HG02938 (cell line): ENCODE results near the gene TAOK1.
"Not testable (repeated sequence)": the region's sequence is repeated elsewhere in the genome, so short reads cannot be mapped to it uniquely, and the experiment has no call there.

Source experiments
- ATAC-seq: cut with Tn5 transposase; IDR thresholded peaks from one replicate; pipeline ENCODE4 v1.9.1; 2021; ENCODE audit warnings: mild to moderate bottlenecking, moderate library complexity; ENCODE audit not compliant: unreplicated experiment

The TAOK1 gene

DNA sequence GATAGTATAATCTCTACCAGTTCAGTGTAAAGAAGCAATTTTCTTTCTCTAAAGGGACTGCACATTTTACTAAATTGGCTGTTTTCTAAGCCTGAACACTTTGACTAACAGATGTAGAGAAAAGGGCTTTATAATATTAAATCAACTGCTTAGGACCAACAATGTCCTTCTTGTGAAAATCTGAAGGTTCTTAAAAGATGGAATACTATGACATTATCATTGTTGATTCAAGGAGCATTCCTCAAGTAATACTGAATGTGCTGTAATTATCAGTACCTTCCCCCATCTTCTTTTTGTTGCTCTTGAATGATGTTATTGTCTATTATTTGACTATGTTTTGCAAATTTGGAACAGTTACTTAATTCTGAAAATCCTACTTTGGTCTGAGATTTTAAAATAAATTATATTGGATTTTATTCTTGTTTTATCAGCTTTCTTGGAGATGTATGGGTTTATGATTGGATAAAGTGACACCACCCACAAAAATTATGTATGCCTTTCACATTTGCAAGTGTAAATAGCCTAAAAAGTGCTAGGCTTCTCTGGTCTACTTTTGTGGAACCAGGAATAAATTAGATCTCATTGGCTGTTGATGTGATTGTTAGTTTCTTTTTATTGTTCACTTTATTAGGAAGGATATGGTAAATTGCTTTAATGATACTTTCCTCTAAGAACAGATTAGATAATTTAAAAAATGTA, 53.0 kb downstream of the TAOK1 start:
- ATAC-seq, result no peak

GRCh38 chr17:29444589-29444988, 54.4 kb downstream of the TAOK1 start:
- ATAC-seq, result no peak

DNA sequence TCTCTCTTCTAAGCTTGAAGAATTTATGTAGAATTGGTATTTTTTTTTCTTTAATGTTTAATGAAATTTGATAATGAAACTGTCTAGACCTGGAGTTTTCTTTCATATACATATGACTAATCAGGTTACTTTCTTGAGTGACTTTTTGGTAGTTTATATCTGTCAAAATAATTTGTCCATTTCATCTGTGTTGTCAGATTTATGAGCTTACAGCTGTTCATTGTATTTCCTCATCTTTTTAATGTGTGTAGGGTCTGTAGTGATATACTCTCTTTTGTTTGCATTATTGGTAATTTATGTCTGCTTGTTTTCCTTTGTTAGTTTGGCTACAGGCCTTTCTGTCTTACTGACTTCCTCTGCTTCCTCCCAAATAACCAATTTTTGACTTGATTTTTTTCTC, 55.7 kb downstream of the TAOK1 start:
- no peak for ATAC-seq

- no peak for ATAC-seq
Observed at GRCh38 chr17:29449865-29450671, 59.9 kb downstream of the TAOK1 start.

- no peak for ATAC-seq
Observed at GRCh38 chr17:29451121-29451742, 61.1 kb downstream of the TAOK1 start.

DNA sequence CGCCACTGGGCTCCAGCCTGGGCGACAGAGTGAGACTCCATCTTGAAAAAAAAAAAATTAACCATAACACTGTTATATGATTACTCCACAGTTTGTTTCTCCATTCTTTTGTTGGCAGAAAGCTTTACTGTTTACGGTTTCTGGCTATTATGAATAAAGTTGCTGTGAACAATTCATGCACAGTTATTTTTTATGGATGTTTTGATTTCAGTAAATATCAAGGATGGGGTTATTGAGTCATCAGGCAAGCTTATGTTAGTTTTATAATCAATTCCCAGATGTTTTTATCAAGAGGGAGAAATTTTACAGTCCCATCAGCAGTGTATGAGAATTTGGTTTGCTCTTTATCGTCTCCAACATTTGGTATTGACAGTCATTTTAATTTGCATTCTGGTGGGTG, 67.9 kb downstream of the TAOK1 start:
- no peak for ATAC-seq

- no peak for ATAC-seq
Observed at GRCh38 chr17:29461483-29462206, 71.5 kb downstream of the TAOK1 start.

- no peak for ATAC-seq
Observed at GRCh38 chr17:29469276-29469675, 79.1 kb downstream of the TAOK1 start.

- ATAC-seq, result not testable (repeated sequence)
Observed at GRCh38 chr17:29473437-29473836, 83.3 kb downstream of the TAOK1 start.

- ATAC-seq, result no peak
Observed at GRCh38 chr17:29474297-29474696, 84.1 kb downstream of the TAOK1 start.

GRCh38 chr17:29475891-29476290, 85.7 kb downstream of the TAOK1 start:
- ATAC-seq, result no peak

DNA sequence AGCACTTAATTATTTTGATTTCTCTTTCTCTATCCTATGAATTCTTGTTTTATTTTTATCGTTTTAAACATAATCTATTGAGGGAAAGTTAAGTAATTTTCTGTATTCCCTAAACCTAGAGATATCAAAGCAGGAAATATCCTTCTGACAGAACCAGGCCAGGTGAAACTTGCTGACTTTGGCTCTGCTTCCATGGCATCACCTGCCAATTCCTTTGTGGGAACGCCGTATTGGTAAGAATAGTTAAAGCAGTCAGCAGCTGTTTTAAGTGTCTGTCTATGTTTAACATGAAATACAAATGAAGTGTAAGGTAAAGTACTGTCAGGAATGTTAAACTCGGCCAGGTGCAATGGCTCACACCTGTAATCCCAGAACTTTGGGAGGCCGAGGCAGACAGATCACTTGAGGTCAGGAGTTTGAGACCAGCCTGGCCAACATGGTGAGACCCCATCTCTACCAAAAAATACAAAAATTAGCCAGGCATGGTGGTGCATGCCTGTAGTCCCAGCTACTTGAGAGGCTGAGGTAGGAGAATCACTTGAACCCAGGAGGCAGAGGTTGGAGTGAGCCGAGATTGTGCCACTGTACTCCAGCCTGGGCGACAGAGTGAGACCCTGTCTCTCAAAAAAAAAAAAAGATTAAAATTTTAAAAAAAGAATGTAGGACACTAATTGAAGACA, 90.2 kb downstream of the TAOK1 start:
- ATAC-seq, result not testable (repeated sequence)

GRCh38 chr17:29483503-29483902, 93.3 kb downstream of the TAOK1 start:
- ATAC-seq, result no peak

GRCh38 chr17:29495011-29495410, 104.8 kb downstream of the TAOK1 start:
- no peak for ATAC-seq

DNA sequence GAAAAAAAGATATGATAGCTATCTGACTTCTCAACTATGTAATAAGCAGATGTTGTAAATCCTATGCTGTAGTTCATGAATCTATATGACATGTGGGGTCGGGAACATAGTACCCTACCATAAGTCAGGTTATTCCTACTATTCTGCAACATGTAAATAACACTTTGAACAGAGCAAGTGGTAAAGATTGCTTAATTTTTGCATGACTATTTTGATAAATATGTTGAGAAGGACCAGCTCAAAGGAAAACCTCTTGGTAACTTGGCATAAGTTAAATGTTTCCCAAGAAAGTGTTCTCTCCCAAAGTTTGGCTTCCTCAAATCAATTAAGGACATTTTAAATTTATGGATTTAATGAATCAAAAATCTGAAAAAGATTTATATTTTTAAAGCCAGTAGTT, 114.5 kb downstream of the TAOK1 start:
- no peak for ATAC-seq

DNA sequence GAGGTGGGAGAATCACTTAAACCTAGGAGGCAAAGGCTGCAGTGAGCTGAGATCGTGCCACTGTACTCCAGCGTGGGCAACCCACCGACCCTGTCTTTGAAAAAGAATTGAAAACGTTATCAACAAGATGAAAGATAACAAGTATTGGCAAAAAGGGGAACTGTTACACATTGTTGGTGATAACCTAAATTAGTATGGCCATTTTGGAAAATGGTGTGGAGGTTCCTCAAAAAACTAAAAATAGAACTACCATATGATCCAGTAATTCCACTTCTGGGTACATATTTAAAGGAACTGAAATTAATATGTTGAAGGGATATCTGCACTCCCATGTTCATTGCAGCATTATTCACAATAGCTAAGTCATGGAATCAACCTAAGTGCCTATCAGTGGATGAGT, 115.7 kb downstream of the TAOK1 start:
- ATAC-seq, result no peak

DNA sequence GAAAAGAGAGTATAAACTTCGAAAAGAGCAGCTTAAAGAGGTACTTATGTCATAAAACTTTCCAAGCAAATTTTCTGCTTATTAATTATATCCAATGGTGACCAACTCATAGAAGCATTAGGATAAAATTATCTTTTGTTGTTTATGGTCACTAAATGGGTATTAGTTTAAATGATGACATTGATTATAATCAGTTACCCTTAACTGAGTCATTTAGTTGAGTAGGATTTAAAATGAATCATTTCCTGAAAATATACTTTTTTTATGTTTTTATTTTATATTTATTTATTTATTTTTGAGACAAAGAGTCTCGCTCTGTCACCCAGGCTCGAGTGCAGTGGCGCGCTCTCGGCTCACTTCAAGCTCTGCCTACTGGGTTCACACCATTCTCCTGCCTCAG, 120.8 kb downstream of the TAOK1 start:
- no peak for ATAC-seq

DNA sequence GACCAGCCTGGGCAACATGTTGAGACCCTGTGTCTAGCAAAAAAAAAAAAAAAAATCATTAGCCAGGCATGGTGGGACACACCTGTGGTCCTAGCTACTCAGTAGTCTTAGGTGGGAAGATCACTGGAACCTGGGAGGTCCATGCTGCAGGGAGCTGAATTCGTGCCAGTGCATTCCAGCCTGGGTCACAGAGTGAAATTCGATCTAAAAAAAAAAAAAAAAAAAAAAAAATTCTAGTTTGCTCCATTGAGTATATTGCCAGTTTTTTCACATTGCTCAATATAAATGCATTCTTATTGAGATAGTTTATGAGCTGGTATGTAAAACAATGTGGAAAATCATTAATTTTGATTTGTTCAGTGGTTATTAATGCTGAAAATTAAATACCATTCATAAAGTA, 124.6 kb downstream of the TAOK1 start:
- no peak for ATAC-seq

DNA sequence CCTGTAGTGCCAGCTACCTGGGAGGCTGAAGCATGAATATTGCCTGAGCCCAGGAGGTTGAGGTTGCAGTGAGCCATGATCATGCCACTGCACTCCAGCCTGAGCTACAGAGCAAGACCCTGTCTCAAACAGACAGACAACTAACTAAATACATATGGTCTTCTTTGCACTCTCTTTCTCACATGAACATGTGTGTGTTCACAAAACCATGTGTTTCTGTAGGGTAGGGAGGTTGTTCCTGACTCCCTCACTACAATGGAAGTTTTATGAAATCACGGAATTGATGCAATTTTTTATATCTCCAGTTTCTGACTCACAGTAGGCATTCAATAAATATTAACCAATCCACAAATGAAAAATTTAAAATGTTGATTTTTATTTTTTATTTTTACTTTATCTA, 128.2 kb downstream of the TAOK1 start:
- no peak for ATAC-seq

GRCh38 chr17:29524692-29525091, 134.5 kb downstream of the TAOK1 start:
- no peak for ATAC-seq

DNA sequence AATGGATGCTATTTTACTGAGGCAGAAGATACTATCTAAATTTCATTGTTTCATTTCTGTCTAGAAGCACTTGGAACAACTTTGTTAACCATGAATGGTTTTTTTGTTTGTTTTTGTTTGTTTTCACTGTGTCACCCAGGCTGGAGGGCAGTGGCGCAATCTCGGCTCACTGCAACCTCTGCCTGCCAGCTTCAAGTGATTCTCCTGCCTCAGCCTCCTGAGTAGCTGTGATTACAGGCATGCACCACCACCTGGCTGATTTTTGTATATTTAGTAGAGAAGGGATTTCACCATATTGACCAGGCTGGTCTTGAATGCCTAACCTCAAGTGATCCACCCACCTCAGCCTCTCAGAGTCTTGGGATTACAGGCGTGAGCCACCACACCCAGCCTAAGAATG, 136.2 kb downstream of the TAOK1 start:
- no peak for ATAC-seq
